GM19043 (cell line): ENCODE results near the gene PACSIN2.
"Not testable (repeated sequence)": the region's sequence is repeated elsewhere in the genome, so short reads cannot be mapped to it uniquely, and the experiment has no call there.

Experiments used
- ATAC-seq: cut with Tn5 transposase; IDR thresholded peaks from one replicate; pipeline ENCODE4 v1.9.1; 2021; ENCODE audit warnings: low read depth; ENCODE audit not compliant: unreplicated experiment

The PACSIN2 gene

DNA sequence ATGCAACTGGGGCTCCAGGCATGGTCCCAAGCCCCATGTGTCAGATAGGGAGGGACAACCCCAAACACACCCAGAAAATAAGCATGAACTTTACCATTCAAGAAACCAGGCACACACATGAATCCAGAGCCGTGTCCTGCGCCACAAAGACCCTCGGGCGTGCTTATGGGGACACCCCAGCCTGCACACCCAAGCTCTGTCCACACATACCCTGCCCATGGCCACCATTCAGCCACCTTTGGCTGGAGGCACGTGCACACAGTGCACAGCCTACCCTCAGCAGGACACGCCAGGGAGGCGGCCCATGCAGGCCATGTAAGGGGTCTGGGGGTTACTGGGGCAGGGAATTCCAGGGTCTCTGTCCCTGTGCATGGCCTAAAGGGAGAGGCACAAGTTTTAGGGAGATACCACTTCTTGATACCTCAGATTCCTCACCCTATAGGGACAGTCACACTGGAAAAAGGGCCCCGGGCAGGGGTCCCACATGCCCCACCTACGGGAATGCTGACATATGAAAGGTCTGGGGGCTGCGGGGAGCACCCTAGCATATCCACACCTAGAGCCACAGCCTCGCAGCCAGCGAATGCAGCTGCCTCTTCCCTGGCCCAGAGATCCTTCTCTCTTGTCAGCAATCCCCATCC is 20.6 kb downstream of the PACSIN2 start:
- no peak for ATAC-seq

DNA sequence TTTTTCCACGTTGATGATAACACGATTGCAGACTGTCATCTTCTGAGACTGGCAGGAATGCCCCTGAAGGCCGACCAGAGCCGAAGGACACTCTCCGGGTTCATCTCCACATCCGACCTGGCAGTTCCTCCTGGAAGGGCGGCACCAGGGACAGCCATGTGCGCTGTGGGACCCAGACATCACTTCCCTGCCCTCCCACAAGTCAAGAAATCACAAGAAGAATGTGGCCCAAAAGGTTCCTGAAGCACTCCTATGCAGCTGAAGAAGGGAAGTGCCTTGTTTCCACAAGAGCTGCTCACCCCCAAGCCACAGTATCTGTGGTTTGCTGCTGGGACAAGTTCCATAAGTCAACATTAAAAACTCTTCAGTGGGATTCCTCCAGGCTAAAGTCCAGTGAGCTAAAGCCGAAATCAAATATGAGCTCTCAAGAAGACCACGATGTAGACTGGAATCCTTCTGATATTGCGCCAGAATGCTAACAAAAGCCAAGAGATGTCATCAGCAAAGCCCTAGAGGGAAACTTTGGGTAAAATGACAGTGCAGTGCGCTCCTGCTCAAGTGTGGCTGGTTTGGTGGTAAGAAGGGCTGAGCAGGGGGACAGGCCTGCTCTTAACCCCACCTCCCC is 21.2 kb downstream of the PACSIN2 start:
- no peak for ATAC-seq

DNA sequence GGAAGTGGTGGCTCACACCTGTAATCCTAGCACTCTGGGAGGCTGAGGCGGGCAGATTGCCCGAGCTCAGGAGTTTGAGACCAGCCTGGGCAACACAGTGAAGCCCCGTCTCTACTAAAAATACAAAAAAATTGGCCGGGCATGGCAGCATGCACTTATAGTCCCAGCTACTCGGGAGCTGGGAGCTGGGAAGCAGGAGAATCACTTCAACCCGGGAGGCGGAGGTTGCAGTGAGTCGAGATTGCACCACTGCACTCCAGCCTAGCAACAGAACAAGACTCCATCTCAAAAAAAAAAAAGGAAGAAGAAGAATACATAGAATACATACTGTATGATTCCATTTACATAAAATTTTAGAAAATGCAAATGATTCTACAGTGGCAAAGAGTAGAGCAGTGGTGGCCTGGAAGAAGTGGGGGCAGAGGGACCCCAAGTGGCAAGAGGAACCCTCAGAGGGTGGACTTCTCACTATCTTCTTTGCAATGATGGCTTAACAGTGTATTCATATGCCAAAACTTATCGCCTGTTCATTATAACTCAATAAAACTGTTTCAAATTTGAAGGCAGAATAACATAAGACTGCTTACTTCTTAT is 22.0 kb downstream of the PACSIN2 start:
- ATAC-seq, result no peak

DNA sequence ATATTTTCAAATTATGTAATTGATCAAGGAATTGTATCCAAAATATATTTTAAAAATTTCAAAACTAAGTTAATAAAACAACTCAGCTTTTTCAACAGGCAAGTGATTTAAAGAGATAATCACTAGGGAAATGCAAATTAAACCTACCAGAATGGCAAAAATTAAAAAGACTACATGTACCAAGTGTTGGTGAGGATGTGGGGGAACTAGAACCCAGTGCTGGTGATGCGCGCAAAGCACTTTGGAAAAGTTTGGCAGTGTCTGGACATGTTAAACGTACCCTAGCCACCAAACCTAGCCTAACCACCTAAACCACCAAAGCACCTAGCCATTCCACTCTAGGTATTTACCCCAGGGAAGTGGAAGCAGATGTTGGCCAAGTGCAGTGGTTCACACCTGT is 22.9 kb downstream of the PACSIN2 start:
- ATAC-seq, result no peak

DNA sequence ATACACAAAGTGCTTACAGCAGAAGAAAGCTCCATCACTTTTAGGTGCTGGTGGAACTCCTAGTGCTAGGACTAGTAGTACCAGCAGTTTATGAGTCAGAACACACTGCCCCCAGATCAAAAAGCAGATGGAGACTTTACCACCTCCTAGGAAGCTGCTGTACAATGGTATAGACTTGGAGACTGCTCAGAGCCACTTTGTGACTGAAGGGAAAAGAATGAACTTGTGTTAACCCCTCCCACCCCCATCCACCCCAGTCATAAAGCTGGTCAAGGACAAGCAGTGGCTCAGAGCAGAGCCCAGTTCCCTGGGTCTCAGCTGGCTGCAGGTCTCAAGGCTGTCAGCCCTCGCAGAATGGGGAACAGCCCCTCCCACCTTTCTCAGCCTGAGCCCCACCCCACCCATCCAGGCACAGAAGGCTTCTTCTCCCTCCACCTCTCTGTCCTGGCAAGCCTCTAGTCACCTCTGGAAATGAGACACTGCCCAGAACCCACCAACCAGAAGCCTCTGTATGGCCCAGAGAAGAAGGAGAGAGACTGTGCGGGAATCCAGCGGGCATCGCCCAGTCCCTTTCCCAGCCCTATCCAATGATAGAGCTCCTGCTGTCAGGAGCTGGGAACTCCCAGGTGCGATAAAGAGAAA is 23.8 kb downstream of the PACSIN2 start:
- no peak for ATAC-seq

DNA sequence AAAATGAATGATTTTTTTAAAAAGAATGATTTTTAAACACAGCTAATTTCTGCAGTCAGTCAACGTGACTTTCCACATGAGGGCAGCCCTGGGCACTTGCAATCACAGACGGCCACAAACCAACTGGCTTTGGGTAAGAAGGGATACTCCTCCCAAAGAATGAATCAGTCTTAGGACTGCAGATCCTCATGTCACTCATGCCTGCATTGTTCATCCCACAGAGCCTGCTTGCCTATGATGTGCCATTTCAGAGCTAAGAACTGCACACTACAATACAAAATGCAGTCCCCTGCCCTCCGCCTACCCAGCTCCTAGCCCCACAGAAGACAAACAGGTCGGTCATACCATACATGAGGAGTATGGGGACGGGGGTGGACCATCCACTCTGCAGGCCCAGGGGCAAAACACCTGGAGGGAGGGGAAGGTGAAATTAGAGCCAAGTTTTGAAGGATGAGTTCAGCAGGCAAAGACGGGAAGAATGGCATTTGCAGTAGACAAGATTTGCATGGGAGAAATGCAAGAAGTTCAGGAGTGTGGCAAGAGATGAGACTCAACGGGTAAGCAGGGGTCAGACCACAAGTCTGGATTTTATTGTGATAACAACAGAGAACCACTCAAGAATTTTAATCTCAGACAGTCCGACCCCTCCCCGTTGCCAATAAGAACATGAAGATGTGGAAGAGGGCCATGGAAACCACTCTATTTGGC is 24.7 kb downstream of the PACSIN2 start:
- no peak for ATAC-seq

DNA sequence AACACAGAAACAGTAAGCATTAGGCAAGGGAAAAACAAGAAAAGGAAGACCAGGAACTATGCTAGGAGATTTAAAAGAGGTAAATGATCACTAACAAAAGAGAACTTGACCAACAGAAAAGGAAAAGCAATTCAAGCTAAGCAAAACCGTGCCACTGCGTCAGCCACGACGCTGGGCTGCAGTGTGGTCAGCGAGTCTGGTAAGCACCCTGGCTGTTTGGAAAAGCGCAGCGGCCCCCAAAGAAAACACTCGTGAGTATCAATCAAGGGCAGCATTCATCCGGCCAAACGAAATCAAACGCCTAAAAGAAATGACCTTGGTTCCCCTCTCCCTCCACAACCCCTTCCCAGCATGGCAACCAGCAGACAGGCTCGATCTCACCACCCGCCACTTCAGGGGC is 28.8 kb downstream of the PACSIN2 start:
- no peak for ATAC-seq

DNA sequence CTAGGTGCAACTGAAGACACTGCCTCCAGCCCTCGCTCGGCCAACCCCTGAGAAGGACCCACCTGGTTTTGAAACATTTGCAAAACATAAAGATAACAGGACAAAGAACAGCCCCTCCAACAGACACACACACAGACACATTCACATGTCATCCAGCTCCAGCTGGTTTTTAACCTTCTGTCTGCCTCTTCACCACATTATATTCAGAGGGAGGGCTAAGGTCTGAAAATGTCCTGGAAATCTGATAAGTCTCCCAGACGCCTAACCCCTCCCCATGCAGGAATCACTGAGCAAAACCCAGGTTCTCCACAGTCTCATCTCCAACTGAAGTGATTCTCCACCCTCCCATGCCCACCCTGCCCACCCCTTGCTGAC is 29.4 kb downstream of the PACSIN2 start:
- ATAC-seq, result no peak

DNA sequence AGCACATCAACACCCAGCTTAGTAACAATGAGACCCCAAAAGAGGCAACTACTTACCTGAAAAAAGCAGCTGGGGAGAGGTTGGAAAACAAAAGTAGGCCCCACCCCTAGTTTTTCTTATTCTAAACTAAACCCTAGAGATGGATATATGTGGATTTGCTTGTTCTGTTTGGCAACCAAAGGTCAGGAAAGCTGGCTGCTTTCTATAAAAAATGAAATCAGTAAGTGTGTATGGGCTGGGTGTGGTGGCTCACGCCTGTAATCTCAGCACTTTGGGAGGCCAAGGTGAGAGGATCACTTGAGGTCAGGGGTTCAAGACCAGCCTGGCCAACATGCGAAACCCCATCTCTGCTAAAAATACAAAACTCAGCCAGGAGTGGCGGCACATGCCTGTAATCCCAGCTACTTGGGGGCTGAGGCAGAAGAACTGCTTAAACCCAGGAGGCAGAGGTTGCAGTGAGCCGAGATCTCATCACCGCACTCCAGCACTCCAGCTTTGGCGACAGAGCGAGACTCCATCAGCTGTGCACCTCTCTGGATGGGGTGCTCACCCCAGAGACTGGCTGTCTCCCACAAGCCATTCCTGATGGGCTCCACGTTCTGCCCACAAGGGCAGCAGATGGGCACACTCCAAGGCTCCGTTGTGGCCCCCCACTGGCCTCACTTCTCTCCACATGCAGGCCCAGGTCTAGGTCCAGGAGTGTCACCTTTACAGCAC is 30.0 kb downstream of the PACSIN2 start:
- no peak for ATAC-seq

DNA sequence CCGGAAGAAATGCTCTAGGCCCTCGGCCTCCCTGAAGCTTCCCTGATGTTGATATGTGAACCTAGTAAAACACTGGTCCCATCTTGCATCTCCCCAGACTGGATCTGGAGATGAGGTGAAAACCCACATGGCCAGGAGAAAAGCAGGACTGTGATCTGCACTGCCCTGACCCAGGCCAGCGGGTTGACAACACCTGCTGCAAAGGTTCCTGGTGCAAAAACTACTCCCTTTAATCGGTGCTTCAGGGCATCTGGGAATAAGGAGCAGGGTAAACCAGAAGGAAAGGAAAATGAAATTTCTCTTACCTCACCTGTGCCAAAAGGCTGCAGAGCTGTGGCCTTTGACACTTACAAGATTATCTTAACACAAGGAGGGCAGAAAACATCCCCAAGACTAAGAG is 30.6 kb downstream of the PACSIN2 start:
- ATAC-seq, result no peak

DNA sequence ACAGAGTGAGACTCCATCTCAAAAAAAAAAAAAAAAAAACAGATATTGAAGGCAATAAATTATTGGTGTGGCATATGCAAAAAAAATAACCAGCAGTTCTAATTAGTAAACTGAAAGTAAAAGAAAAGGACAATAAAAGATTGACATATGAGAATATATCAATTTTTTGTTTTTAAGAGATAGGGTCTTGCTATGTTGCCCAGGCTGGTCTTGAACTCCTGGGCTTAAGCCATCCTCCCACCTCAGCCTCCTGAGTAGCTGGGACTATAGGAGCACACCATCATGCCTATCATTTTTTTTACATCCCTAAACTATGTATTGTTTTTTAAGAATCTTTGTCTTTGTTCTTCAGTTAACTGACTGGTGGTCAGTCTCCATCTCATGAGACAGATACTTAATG is 31.5 kb downstream of the PACSIN2 start:
- no peak for ATAC-seq

DNA sequence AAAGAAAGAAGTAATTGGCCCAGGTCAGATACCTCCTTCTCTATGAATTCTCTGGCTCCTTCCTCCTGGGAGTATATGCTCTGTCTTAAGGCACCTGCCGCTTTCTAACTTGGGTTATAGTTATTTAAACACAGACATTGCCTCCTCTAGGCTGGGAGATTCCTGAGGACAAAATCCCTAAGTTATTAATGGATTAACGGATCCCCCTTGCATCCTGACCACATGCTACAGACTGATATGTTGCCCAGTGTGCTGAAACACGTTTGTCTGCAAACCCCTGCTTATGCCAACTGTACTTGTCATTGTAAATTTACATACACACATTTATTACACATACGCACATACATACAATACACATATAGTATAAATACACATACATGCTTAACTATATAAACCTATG is 35.3 kb downstream of the PACSIN2 start:
- ATAC-seq, result no peak

DNA sequence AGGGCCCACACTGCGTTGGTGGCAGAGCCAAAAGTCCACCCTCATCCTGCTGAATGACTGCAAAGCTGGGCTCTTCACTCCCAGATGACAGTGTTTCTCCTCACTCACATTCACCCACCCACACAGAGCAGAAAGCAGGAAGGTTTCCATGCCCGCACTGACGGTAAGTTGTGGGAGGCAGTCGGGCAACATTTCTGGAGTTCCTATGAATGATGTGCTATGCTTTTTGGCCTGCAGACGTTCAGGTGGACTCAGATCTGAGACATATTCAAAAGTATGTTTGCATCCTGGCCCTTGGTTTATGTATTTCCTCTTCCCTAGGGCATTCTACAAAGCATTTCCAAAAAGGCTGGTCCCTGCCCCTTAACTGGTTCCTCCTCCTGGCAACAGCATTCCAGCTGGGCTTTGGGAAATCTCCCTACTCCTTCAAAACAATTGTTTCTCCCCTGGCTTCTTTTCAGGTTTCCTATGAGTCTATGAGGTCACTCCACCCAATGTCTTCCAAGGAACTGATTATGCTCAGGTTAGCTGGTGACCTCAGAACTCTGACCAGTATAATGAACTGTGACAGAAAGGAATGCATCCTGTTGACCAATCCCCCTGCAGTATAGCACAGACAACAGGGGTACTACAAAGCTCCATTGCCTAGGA is 36.4 kb downstream of the PACSIN2 start:
- ATAC-seq, result no peak

DNA sequence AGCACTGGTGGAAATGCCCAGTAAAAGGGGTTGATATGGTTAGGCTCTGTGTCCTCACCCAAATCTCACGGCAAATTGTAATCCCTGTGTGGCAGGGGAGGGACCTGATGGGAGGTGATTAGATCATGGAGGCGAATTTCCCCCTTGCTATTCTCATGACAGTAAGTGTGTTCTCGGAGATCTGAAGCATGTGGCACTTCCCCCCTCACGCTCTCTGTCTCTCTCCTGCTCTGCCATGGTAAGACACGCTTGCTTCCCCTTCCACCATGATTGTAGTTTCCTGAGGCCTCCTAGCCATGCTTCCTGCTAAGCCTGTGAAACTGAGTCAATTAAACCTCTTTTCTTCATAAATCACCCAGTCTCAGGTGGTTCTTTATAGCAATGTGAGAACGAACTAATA is 37.4 kb downstream of the PACSIN2 start:
- no peak for ATAC-seq

DNA sequence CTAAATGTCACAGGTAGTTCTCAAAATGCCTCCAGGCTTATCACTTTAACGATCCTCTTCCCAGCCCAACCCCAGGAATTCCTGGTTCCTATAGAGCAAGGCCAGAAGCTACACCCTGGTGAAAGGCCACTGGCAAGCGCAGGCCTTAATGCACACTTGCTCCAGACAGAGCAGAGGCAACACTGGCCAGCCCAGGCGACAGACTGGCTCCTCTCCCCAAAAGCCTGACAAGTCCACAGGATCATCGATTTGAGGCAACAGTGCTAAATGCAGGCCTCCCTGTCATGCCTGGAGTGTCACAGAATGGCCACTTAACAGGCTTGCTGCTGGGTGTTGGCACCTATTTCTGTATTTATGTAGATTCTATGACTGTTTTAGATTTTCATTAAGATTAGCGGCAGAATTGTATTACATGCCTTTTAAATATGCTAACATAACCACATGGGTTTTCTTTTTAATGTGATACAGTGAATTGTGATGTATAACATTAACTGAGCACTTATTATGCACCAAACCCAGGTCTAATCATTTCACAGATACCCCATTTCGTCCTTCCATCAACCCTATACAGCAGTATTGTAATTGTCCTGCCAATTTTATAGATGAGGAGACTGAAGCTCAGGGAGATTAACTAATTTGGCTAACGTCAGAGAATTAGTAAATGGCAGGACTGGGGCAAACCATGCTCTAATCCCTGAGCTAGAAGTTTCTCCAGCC is 38.6 kb downstream of the PACSIN2 start:
- no peak for ATAC-seq

DNA sequence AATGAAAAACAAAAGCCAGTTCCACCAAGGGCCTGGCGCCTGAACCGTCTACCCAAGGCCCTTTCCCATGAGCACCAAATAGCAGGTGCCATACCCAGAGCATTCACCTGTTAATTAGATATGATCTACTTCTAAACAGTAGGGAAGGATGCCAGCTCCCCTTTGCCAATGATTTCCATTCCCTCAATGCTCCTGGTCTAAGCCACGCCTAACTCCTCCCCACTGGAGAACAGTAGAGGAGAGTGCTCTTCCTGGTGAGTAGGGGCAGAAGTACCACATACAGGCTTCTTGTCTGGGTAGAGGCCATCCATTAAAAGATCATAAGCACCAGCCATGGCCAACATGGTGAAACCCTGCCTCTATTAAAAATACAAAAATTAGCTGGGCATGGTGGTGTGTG is 40.7 kb downstream of the PACSIN2 start:
- no peak for ATAC-seq

DNA sequence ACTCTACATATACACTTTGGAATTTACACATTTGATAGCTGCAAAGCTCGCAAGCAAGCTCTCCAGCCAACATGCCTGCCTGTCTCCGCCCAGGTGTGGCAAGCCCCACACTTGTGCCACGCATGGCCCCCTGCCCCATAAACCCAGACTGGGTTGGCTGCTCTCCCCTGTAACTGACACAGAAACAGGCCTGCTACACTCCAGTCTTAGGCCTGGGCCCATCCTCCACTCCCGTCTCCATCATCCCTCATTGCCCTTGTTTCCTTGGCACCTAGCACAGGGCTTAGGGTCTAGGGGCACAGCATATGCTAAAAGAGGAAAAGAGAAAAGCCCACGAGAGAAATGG is 41.4 kb downstream of the PACSIN2 start:
- no peak for ATAC-seq

DNA sequence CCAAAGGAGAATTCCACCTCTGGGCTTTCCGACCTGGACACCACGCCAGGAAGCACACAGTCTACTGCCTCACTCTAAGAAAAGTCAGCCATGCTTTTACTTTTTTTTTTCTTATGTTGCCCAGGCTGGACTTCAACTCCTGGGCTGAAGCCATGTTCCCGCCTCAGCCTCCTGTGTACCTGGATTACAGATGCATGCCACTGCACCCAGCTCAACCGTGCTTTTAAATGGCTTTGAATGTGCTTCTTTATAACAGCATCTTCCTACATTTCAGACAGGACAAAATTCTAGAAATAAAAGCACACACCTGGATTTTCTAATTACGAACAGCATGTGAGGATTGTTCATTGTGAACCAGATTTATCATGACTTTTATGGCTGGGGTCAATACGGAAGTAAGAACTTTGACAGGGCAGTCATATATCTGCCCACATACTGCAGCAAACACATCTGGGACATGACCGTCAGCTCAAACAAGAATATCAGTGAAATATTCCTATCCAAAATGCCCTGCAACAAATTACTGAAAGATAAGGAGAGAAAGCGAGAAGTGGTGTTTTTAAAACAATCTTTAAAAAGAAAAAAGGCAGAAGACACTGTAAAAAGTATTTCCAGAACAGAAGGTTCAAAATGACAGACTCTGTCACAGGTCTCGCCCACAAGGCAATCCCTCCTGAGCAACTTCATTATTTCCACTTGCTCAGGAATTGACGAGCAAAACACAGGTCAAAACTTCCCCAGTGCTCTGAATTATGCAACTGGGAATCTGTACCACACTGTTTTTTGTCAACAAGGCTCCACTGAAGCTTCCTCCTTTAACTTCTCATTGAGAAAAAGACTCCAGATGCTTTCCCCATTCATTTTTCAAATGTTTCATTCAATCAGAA is 42.1 kb downstream of the PACSIN2 start:
- ATAC-seq, result no peak

DNA sequence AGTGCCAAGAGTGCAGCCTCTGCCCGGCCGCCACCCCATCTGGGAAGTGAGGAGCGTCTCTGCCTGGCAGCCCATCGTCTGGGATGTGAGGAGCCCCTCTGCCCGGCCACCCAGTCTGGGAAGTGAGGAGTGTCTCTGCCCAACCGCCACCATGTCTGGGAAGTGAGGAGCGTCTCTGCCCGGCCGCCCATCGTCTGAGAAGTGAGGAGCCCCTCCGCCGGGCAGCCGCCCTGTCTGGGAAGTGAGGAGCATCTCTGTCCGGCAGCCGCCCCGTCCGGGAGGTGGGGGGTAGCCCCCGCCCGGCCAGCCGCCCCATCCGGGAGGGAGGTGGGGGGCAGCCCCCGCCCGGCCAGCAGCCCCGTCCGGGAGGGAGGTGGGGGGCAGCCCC is 43.5 kb downstream of the PACSIN2 start:
- not testable (repeated sequence) for ATAC-seq
